ENCODE results near the gene DAD1.
A peak's percentile ranks its signal among the peaks of the same experiment; 100 is the strongest.
"Not testable (repeated sequence)": the region's sequence is repeated elsewhere in the genome, so short reads cannot be mapped to it uniquely, and the experiment has no call there.

The DAD1 gene

GRCh38 chr14:22589096-22589839 is at the start of gene DAD1:
DAD1 (minus strand) TSS chr14:22589224; CDS start chr14:22589157, 67 bp downstream.
- peak; percentile 100 for DNase-seq

DNA sequence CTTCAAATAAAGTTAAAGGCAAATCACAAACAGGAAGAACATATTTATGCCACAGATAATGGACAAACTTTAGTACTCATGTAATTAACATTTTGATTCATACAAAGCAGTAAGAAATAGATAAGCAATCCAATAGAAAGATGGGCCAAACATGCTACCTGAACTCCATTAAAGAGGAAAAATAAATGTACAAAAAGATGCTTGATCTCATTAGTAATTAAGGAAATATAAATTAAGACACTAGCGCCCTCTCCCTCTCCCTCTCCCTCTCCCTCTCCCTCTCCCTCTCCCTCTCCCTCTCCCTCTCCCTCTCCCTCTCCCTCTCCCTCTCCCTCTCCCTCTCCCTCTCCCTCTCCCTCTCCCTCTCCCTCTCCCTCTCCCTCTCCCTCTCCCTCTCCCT is 47.0 kb upstream of the DAD1 start:
- DNase-seq = not testable (repeated sequence)

DNA sequence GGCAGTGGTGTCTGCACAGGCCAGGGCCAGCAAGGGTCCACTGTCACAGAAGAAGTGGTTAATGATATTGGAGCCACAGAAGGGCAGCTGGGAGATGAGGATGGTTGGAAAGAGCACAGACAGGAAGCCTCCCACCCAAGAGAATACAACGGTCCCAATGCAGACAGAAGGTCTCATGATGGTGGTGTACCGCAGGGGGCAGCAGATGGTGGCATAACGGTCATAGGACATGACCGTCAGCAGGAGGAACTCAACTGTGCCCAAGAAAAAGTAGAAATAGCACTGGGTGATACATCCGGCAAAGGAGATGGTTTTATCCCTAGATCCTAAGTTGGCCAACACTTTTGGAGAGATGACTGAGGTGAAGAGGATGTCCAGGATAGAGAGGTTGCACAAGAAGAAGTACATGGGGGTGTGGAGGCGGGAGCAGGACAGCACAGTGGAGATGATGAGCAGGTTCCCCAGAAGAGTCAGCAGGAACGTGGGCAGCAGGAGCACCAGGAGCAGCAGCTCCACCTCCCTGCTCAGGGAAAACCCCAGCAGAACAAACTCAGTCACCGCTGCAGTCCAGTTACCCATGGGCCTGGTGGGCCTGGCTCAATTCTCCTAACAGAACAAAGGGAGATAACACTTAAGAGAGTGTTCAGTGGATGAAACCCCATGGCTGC is 45.3 kb upstream of the DAD1 start:
- DNase-seq = no peak

- peak; percentile 86 for DNase-seq
Observed at GRCh38 chr14:22630486-22630885, 41.5 kb upstream of the DAD1 start.

DNA sequence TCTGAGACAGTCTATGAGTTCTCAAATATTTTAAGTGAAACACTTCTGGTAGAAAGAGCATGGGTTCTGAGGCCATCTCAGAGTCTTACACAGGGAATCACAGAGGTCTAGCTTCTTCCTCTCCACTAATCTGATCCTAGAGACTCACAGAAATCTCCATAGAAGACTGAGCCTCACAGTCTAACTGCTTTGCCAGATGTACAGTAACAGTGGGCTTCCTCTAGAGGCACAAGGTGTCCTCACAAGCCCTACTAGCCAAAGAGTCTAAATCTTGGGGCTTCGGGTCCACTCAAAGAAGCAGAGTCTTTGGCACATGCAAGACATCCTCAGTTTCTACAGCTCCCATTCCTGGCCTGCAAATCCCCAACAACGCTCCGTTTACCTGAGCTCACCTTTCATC is 41.0 kb upstream of the DAD1 start:
- no peak for DNase-seq

GRCh38 chr14:22629361-22629760 is 40.3 kb upstream of the DAD1 start:
- no peak for DNase-seq

GRCh38 chr14:22627506-22628263 is 38.7 kb upstream of the DAD1 start:
- DNase-seq = no peak

GRCh38 chr14:22626590-22626989 is 37.6 kb upstream of the DAD1 start:
- DNase-seq = no peak

DNA sequence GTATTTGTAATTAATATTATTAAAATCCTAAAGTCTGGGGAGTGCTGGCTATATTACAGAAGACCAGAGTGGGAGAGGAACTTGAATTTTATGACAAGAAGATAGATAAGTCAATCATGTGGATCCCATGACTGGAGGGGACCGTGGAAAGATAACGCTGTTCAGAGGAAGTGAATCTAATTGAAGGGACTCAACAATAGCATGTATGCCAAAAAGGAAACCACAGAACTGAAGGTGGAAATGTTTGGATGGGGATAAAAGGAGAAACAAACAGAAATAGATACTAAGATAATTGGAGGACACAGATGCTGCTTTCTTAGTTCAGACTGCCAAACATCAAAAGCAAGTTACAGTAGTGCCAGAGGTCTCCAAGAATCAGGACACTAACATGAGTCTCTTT is 34.0 kb upstream of the DAD1 start:
- DNase-seq = no peak

DNA sequence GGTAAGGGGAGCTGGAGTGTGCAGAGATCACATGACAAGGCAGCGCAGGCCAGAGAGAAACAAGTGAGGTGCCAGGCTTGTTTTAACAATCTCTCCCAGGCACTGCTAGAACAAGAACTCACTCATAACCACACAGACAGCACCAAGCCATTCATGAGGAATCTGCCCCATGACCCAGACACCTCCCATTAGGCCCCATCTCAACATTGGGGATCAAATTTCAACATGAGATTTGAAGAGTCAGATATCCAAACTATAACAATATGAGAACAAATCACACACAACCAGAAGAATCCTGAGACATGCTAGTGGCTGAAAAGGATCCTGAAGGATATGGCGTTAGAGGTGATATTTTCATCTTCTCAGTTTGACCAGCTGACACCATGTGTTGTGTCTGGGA is 33.2 kb upstream of the DAD1 start:
- peak; percentile 53 for DNase-seq

DNA sequence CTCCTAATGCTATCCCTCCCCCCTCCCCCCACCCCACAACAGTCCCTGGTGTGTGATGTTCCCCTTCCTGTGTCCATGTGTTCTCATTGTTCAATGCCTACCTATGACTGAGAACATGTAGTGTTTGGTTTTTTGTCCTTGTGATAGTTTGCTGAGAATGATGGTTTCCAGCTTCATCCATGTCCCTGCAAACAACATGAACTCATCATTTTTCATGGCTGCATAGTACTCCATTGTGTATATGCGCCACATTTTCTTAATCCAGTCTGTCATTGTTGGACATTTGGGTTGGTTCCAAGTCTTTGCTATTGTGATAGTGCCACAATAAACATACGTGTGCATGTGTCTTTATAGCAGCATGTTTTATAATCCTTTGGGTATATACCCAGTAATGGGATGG is 26.7 kb upstream of the DAD1 start:
- DNase-seq = not testable (repeated sequence)

GRCh38 chr14:22614240-22614799 is 25.3 kb upstream of the DAD1 start:
- DNase-seq = peak; percentile 99

DNA sequence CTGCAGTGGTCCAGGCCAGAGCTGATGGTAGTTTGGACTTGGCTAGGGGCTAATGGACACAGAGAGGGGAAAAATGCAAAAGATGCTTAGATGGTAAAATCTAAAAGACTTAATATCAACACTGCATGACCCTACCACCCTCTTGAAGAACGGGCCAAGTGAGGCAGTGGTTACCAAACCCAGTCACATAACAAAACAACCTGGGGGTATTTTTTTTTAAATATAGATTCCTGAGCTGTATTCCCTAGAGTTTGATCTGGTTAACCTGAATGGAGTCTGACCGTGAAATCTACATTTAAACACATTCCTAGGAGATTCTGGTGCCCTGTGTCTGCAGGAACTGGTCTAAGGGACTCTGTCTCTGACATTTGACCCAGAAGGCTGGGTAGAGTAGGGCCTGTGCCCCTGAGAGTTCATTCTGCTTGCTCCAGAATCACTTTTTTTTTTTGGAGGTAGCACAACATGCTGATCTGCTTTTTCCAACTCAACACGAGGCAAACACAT is 24.8 kb upstream of the DAD1 start:
- no peak for DNase-seq

- DNase-seq = peak; percentile 39
Observed at GRCh38 chr14:22613106-22613695, 24.2 kb upstream of the DAD1 start.

GRCh38 chr14:22610931-22611330 is 21.9 kb upstream of the DAD1 start:
- no peak for DNase-seq

- DNase-seq = no peak
Observed at GRCh38 chr14:22607291-22607690, 18.3 kb upstream of the DAD1 start.

DNA sequence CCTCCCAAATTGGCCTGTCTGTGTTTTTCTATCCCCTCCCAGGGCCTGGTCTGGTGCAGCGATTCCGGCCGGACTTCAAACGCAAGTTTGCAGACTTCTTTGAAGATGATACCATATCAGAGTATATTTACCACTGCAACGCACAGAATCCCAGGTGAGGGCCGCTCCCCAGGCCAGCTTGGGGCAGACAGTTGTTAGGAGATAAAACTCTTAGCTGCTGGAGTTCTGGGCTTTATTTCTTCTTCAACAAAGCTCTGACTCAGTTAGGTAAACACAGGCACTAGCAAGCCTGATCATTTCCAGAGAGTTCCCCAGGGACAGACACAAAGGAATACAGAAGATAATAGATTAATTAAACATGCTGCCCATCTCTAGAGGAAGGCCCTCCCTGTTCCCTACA is 17.4 kb upstream of the DAD1 start:
- no peak for DNase-seq

DNA sequence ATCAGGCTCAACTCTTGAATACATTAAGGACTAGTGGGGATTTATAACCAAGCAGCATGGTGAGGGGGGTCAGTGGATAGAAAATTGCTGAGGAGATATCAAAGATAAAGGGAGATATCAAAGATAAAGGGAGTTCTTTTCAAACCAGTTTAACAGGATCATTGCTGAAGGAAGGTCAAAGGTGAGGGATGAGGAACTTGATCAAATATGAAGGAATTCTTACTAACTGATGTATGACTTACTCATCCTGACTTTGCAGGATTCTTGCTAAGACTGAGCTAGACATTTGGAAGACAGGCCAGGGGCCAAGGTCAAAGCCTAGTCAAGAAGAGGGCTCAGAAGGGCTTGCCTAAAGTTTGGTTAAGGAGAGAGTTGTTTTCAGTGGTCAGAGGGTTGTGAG is 13.8 kb upstream of the DAD1 start:
- peak; percentile 55 for DNase-seq

- no peak for DNase-seq
Observed at GRCh38 chr14:22601996-22602395, 13.0 kb upstream of the DAD1 start.

- DNase-seq = no peak
Observed at GRCh38 chr14:22601456-22601855, 12.4 kb upstream of the DAD1 start.

DNA sequence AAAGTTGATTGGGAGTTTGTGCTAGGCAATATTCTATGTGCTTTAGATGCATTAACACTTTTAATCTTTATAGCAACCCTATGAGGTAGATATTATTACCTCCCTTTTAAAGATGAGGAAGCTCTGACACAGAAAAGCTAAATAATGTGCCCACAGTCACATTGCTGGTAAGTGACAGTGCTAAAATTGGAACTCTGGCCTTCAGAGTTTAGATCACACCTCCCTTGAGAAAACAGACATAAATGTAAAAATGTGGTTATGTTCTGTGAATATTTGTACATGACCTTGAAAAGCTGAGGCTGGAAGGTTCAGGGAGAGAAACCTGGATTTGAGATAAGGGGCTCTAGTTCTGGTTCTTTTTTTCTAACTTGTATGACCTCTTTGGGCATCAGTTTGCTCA is 11.0 kb upstream of the DAD1 start:
- DNase-seq = no peak

GRCh38 chr14:22599349-22599748 is 10.3 kb upstream of the DAD1 start:
- DNase-seq = no peak

GRCh38 chr14:22598896-22599244 is 9.8 kb upstream of the DAD1 start:
- peak; percentile 56 for DNase-seq
